NCI-H446 treated with DMSO at 0.1 percent for 48 hours (cell line): Measurements from ENCODE around the gene MBD4.
"Not testable (repeated sequence)": the region's sequence is repeated elsewhere in the genome, so short reads cannot be mapped to it uniquely, and the experiment has no call there.

Experiments used
- DNase-seq: peaks from one replicate; lab custom pipeline; 2025; lab: John Stamatoyannopoulos, UW

MBD4 gene

DNA sequence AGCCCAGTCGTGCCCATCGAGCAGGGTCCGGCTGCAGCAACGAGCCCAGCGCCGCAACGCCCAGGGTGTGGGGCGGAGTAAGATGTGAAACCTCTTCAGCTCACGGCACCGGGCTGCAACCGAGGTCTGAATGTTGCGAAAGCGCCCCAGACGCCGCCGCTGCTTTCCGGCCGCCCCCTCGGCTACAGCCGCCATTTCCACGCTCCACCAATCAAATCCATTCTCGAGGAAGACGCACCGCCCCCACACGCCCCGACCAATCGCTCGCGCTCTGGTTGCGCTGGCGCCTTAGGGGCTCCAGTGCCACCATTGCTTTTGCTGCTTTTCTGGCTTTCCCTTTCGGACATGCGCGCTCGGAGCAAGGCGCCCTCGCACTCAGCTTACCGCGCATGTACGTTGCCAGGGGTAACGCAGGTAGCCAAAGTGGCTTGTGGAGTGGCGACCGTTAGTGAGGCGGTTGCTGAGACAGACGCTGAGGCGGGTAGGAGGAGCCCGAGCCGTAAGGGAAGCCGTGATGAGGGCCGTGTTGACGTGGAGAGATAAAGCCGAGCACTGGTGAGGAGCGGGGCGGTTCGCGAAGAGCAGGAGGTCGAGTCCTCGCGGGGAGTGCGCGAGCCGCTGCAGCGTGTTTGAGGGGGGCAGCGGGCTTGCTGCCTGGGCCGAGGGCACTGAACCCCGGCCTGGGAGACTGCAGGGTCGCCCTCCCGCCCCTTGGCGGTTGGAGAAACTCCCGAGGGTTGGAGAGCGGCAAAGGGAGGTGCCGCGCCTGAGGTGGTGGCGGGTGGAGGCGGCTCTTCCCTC is at the start of gene MBD4, which contains the start of gene IFT122:
MBD4 (minus strand) TSS at position 132 of the 801 bp plus-strand sequence; CDS start at position 17, 115 bp downstream.
IFT122 (plus strand) TSS at position 408 of the 801 bp plus-strand sequence; CDS start at position 515, 107 bp downstream.
- DNase-seq = peak; percentile 99

DNA sequence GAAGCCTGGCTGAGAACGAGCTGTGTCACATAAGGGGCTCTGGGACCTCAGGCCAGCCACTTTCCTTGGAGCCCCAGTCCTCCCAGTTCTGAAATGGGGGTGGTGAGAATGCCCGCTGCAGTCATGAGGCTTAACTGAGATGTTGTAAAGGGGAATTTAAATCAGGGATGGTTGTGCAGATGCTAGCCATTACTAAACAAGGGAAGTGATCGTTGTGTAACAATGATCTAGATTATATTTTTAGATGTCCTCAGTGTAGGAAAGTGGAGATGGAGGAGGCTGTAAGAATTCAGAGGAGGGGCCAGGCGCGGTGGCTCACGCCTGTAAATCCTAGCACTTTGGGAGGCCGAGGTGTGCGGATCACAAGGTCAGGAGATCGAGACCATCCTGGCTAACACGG is 49.5 kb upstream of the MBD4 start:
- DNase-seq = not testable (repeated sequence)

GRCh38 chr3:129487868-129488335 is 48.2 kb upstream of the MBD4 start:
- not testable (repeated sequence) for DNase-seq

- DNase-seq = no peak
These were observed 47.6 kb upstream of the MBD4 start for GRCh38 chr3:129487183-129487867.

DNA sequence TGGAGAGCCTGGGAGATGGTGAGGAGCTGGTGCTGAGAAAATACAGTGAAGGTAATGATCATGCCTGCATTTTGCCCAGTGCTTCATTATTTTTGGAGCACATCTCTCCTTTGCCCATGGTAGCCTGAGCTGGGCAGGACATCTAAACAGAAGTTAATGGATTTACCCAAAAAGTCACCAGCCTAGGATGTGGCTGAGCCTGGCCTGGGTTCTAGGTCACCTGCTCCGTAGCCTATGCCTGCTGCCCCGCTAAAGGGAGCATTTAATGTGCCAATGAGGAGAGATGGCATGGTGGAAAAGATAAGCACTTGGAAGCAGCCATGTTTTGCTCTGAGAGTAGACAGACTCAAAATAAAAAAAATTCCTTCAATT is 46.9 kb upstream of the MBD4 start:
- no peak for DNase-seq

- DNase-seq = no peak
These were observed 46.2 kb upstream of the MBD4 start for GRCh38 chr3:129485721-129486663.

- DNase-seq = not testable (repeated sequence)
These were observed 45.4 kb upstream of the MBD4 start for GRCh38 chr3:129485146-129485545.

GRCh38 chr3:129483870-129484269 is 44.1 kb upstream of the MBD4 start:
- DNase-seq = no peak

DNA sequence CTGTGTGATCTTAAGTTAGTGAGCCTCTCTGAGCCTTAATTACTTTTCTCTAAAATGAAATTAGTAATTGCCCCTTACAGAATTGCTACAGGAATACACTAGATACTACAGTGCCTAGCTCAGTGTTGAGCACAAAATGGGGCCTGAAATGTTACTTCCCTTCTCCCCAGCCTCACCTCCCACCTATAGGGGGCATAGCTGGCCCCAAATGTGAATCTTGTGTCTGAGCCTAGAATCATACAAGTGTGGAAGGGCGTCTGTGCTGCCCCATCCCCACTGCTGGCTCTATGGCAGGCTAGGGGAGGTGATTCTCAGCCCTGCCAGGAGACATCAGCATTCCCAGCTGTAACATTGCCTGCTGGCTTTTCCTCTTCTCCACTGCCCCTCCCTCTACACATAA is 43.0 kb upstream of the MBD4 start:
- no peak for DNase-seq

GRCh38 chr3:129481766-129482332 is 42.1 kb upstream of the MBD4 start:
- DNase-seq = no peak

GRCh38 chr3:129481225-129481765 is 41.5 kb upstream of the MBD4 start:
- DNase-seq = not testable (repeated sequence)

- DNase-seq = no peak
These were observed 36.8 kb upstream of the MBD4 start for GRCh38 chr3:129476586-129476985.

GRCh38 chr3:129475863-129476262 is 36.1 kb upstream of the MBD4 start:
- DNase-seq = no peak

DNA sequence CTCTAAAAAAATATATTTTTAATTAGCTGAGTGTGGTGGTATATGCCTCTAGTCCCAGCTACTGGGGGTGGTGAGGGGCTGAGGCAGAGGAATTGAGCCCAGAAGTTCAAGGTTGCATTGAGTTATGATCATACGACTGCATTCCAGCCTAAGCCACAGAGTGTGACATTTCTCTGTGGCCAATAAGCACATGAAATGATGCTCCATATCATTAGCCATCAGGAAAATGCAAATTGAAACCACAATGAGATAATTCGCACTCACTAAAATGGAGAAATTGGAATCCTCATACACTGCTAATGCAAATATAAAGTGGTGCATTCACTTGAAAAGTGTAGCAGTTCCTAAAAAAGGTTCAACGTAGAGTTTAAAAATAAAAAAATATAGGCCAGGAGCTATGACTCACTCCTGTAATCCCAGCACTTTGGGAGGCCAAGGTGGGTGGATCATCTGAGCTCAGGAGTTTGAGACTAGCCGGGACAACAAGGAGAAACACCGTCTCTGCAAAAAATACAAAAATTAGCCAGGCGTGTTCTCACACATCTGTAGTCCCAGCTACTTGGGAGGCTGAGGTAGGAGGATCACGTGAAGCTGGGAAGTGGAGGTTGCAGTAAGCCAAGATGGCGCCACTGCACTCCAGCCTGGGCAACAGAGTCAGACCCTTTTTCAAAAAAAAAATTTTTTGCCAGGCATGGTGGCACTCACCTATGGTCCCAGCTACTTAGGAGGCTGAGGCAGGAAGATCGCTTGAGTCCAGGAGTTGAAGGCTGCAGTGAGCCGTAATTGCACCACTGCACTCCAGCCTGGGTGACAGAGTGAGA is 35.4 kb upstream of the MBD4 start:
- DNase-seq = no peak

DNA sequence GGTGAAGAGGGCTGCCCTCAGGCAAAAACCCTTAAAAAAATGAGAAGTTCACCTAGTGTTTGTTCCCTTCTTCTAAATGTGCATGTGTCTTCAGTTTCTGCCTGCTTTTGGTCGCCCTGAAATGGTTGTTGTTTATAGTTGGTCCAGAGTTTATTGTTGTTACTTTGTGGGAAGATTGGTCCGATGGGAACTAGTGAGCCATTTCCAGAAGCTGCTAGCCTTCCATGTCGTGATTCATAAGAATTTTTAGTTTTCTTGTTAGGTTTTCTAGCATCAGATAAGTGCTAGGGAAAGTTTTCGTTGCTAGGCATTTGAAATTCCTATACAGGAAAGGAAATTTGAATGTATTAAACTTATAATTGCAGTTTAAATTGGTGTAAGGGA is 34.0 kb upstream of the MBD4 start:
- no peak for DNase-seq

- DNase-seq = no peak
These were observed 33.5 kb upstream of the MBD4 start for GRCh38 chr3:129473067-129473768.

DNA sequence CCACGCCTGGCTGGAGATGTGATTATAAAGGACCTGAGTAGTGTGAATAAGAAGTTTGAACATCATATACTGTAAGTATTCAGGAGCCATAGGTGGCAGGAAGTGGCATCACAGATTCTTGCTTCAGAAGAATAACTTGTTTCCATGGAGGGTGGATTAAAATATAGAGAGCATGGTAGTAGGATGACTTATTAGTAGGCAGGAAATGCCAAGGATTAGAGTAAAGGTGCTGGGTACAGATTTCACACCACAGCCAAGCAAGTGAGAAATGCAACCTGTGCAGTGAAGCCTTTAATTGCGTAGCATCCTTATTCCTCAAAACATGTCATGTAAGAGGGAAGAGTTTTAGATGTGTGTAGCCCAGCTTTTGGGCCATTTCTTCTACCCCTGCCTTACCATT is 31.1 kb upstream of the MBD4 start:
- DNase-seq = no peak

GRCh38 chr3:129469026-129469425 is 29.3 kb upstream of the MBD4 start:
- no peak for DNase-seq

- DNase-seq = no peak
These were observed 28.2 kb upstream of the MBD4 start for GRCh38 chr3:129467932-129468331.

DNA sequence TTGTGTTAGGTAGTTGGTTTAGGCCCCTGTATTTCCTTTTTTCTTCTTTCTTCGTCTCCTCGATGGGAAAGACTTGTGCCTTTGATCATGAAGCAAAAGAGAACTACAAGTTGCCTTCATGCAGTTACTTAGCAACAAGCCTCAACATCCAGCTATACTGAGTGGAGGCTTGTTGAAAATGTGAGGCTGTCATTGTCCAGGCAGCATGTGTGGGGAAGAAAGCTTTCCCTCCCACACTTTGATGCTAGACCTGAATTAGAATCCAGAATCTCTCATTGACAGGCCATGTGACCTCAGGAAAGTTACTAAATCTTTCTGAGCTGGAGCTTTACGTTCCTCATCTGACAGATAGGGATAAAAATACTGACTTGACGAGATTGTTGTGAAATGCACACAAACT is 24.0 kb upstream of the MBD4 start:
- DNase-seq = no peak
